Activated naive CD4-positive, alpha-beta T cell treated with anti-CD3 and anti-CD28 coated beads, Interleukin-2, amount 50 U/mL, for 24 hours (primary cell): ENCODE data around the gene EIF4E.
"Not testable (repeated sequence)": the region's sequence is repeated elsewhere in the genome, so short reads cannot be mapped to it uniquely, and the experiment has no call there.

ENCODE experiments used
- H3K27ac Mint-ChIP-seq: one replicate; pipeline ENCODE4 v1.8.0; 2021; ENCODE audit warnings: mild to moderate bottlenecking, mixed read lengths
- H3K27me3 Mint-ChIP-seq: one replicate; pipeline ENCODE4 v1.8.0; 2021; ENCODE audit warnings: mixed read lengths
- H3K36me3 Mint-ChIP-seq: one replicate; pipeline ENCODE4 v1.8.0; 2021; ENCODE audit warnings: mixed read lengths
- H3K4me1 Mint-ChIP-seq: one replicate; pipeline ENCODE4 v1.8.0; 2021; ENCODE audit warnings: mixed read lengths
- H3K4me3 Mint-ChIP-seq: one replicate; pipeline ENCODE4 v1.8.0; 2021; ENCODE audit warnings: mild to moderate bottlenecking, mixed read lengths
- H3K9me3 Mint-ChIP-seq: one replicate; pipeline ENCODE4 v1.8.0; 2021; ENCODE audit warnings: mixed read lengths

The EIF4E gene

DNA sequence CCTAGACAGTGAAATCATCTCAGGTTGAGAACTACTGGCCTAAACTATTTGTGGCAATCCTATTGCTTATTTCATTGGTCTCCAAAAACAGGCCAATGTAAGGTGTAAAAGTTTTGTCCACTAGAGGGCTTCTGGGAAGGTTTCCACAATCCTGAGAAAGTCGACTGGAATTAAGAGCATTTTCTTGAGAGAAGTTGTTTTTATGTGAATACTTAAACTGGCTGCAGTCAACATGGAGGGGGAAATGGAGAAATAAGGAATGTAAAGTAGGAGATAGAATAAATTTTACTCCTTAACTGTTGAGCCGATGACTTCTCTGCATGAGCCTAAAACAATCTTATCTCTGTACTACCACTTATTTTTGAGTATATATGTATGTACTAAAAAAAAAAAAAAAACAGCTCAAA lies 11.0 kb upstream of the EIF4E start:
- no peaks in the 10 kb centered on the region for H3K9me3 Mint-ChIP-seq

DNA sequence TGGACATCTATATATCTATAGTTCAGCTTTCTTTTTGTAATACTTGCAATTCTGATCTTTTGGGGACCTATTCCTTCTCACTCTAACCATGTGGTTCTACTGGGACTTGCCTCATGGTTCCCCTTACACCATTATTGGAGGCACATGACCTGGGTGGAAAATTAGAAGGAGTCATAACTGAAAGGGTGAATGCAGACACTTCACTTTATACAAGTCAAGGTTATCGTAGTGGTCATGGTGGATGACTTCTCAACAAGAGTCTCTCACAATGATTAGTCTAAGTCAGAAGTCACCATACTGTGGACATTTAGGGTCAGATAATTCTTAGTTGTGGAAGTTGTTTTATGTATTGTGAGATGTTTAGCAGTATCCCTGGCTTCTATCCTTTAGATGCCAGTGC lies 10.5 kb upstream of the EIF4E start:
- Mint-ChIP-seq H3K27ac (no peak overlapping the region), H3K9me3 (no peaks in the 10 kb centered on the region), H3K27me3 (no peaks in the 10 kb centered on the region), H3K4me3 (no peak overlapping the region), H3K36me3 (no peaks in the 10 kb centered on the region), H3K4me1 (peaks cover 28% of the 10 kb centered on the region)

More for the DNA sequence above, 11.0 kb upstream of the EIF4E start:
- Mint-ChIP-seq H3K27me3 (no peaks in the 10 kb centered on the region), H3K36me3 (no peaks in the 10 kb centered on the region), H3K4me3 (no peak overlapping the region), H3K4me1 (peaks cover 28% of the 10 kb centered on the region), H3K27ac (no peak overlapping the region)

GRCh38 chr4:98937986-98938720 lies 9.2 kb upstream of the EIF4E start:
- no peaks in the 10 kb centered on the region for H3K36me3 Mint-ChIP-seq
- H3K9me3 Mint-ChIP-seq: no peaks in the 10 kb centered on the region
- H3K27me3 Mint-ChIP-seq: no peaks in the 10 kb centered on the region
- no peak overlapping the region for H3K4me3 Mint-ChIP-seq
- peaks cover 28% of the 10 kb centered on the region for H3K4me1 Mint-ChIP-seq
- no peak overlapping the region for H3K27ac Mint-ChIP-seq

DNA sequence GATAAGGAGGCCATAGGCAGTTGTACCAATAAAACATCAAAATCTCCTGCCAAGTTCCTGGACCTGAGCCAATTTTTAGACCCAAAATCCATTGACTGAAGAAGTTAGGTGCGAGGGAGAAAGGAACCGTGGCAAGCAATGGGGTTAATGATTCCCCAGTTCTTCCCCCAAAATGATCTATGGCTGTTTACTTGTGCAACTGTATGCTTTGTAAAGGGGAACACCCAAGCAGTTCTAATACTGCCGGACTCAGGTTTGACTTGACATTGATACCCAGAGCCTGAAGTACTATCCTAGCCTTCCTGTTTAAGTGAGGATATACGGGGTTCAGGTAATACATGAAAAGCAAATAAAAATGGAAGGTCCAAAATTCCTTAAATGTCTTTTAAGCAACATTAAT lies 6.7 kb upstream of the EIF4E start:
- Mint-ChIP-seq H3K9me3 (no peaks in the 10 kb centered on the region), H3K4me3 (no peak overlapping the region), H3K36me3 (no peaks in the 10 kb centered on the region), H3K27ac (no peak overlapping the region), H3K27me3 (no peaks in the 10 kb centered on the region), H3K4me1 (peaks cover 32% of the 10 kb centered on the region)

- not testable (repeated sequence) for H3K27me3 Mint-ChIP-seq, H3K4me3 Mint-ChIP-seq, H3K9me3 Mint-ChIP-seq, H3K27ac Mint-ChIP-seq, H3K36me3 Mint-ChIP-seq
- H3K4me1 Mint-ChIP-seq: peaks cover 38% of the 10 kb centered on the region
These were observed 5.9 kb upstream of the EIF4E start for GRCh38 chr4:98934851-98935250.

GRCh38 chr4:98932539-98932938 lies 3.6 kb upstream of the EIF4E start:
- H3K27me3 Mint-ChIP-seq: no peaks in the 10 kb centered on the region
- peaks cover 3% of the 10 kb centered on the region for H3K36me3 Mint-ChIP-seq
- H3K27ac Mint-ChIP-seq: peak overlapping the region; percentile 46
- no peak overlapping the region for H3K4me3 Mint-ChIP-seq
- H3K9me3 Mint-ChIP-seq: no peaks in the 10 kb centered on the region
- peaks cover 38% of the 10 kb centered on the region for H3K4me1 Mint-ChIP-seq

GRCh38 chr4:98930311-98930865 lies 1.5 kb upstream of the EIF4E start:
- Mint-ChIP-seq H3K4me3 (peak overlapping the region; percentile 97), H3K36me3 (peaks cover 4% of the 10 kb centered on the region), H3K4me1 (peaks cover 40% of the 10 kb centered on the region), H3K9me3 (no peaks in the 10 kb centered on the region), H3K27ac (peak overlapping the region; percentile 99), H3K27me3 (no peaks in the 10 kb centered on the region)

GRCh38 chr4:98929341-98930267 lies 671 bp upstream of the EIF4E start:
- Mint-ChIP-seq H3K4me1 (peaks cover 42% of the 10 kb centered on the region), H3K27me3 (no peaks in the 10 kb centered on the region), H3K4me3 (peak overlapping the region; percentile 97), H3K27ac (peak overlapping the region; percentile 99), H3K36me3 (peaks cover 4% of the 10 kb centered on the region), H3K9me3 (no peaks in the 10 kb centered on the region)

GRCh38 chr4:98928131-98928504 lies 815 bp downstream of the EIF4E start:
- Mint-ChIP-seq H3K9me3 (no peaks in the 10 kb centered on the region), H3K4me3 (peak overlapping the region; percentile 97), H3K4me1 (peaks cover 51% of the 10 kb centered on the region), H3K27ac (peak overlapping the region; percentile 99), H3K27me3 (no peaks in the 10 kb centered on the region), H3K36me3 (peaks cover 4% of the 10 kb centered on the region)

- not testable (repeated sequence) for H3K27me3 Mint-ChIP-seq, H3K36me3 Mint-ChIP-seq, H3K9me3 Mint-ChIP-seq
- H3K4me1 Mint-ChIP-seq: peaks cover 61% of the 10 kb centered on the region
- peak overlapping the region; percentile 53 for H3K27ac Mint-ChIP-seq
- H3K4me3 Mint-ChIP-seq: peak overlapping the region; percentile 97
These were observed 2.7 kb downstream of the EIF4E start for GRCh38 chr4:98926257-98926656.

GRCh38 chr4:98921292-98921691 lies 7.6 kb downstream of the EIF4E start:
- Mint-ChIP-seq H3K27me3 (no peaks in the 10 kb centered on the region), H3K36me3 (peaks cover 4% of the 10 kb centered on the region), H3K4me3 (no peak overlapping the region), H3K27ac (no peak overlapping the region), H3K9me3 (no peaks in the 10 kb centered on the region), H3K4me1 (peaks cover 58% of the 10 kb centered on the region)

GRCh38 chr4:98919996-98920395 lies 8.9 kb downstream of the EIF4E start:
- Mint-ChIP-seq H3K4me3 (no peak overlapping the region), H3K27me3 (no peaks in the 10 kb centered on the region), H3K36me3 (peaks cover 7% of the 10 kb centered on the region), H3K4me1 (peaks cover 57% of the 10 kb centered on the region), H3K27ac (no peak overlapping the region), H3K9me3 (no peaks in the 10 kb centered on the region)

GRCh38 chr4:98910728-98911127 lies 18.2 kb downstream of the EIF4E start:
- H3K27me3 Mint-ChIP-seq, H3K27ac Mint-ChIP-seq, H3K4me3 Mint-ChIP-seq, H3K9me3 Mint-ChIP-seq, H3K36me3 Mint-ChIP-seq: not testable (repeated sequence)
- peaks cover 60% of the 10 kb centered on the region for H3K4me1 Mint-ChIP-seq

DNA sequence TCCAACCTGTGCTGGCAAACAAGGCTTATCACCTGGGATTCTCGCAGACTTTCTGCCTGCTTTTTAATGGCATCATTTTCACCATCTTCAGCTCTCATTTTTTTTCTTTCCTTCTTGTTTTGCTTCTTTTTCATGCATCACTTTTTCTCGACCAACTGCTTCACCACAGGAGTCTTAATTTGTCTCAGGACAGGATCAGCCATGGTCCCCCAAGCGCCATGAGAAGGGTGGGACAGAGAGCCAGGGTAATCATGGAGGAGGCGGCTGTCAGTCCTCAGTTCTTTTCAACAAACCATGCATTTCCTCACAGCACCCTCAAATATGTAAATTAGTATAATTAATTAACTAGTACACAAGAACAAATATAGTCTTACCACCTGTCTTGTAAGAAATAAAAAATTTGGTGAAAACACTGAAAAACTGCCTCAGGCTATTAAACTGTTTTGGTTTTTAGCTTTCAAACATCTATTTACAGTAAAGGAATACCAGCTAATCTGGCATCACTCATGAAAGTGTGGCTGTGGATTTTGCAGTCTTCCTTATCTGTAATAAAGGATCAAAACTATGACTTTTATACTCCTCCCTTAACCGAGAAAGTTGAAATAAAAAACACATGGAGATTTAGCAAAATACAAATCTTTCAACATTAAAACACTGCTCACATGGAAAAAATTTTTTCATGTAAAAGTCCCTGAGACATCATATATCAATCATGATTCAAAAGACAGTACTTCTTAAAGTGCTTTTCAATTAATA lies 19.1 kb downstream of the EIF4E start:
- H3K27me3 Mint-ChIP-seq: no peaks in the 10 kb centered on the region
- no peaks in the 10 kb centered on the region for H3K9me3 Mint-ChIP-seq
- no peak overlapping the region for H3K27ac Mint-ChIP-seq
- H3K4me1 Mint-ChIP-seq: peaks cover 63% of the 10 kb centered on the region
- peak overlapping the region; percentile 8 for H3K4me3 Mint-ChIP-seq
- H3K36me3 Mint-ChIP-seq: peaks cover 12% of the 10 kb centered on the region

DNA sequence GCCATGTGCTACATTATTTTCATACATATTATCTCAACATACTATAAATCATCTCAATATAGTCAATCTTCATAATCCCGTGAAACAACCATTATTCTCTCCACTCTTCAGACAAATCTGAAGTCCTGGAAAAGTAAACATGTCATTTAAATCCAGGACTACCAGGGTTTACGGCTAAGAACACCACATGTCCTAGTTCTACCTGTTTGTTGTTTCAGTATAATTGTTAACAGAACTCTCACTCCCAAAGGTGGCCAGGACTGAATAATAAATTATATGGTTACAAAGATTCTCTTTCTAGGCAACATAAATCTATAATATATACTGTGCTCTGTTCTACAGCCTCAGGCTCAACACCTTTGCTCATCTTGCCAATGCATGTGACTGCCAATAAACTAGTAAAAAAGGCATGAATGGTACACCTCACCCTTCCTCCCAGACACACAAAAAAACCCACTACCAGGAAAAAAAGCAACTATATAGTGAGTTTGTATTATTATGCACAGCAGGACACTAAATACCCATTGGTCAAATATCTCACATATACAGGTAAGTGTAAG lies 20.1 kb downstream of the EIF4E start:
- H3K4me3 Mint-ChIP-seq: no peak overlapping the region

More for the DNA sequence above, 20.1 kb downstream of the EIF4E start:
- H3K36me3 Mint-ChIP-seq: peaks cover 12% of the 10 kb centered on the region
- H3K27me3 Mint-ChIP-seq: no peaks in the 10 kb centered on the region
- peaks cover 66% of the 10 kb centered on the region for H3K4me1 Mint-ChIP-seq
- H3K9me3 Mint-ChIP-seq: no peaks in the 10 kb centered on the region
- H3K27ac Mint-ChIP-seq: no peak overlapping the region
